Measurements from ENCODE around the gene IFT43.

The IFT43 gene

GRCh38 chr14:76085358-76085757 is 99.8 kb downstream of the IFT43 start:
- no peaks in the 10 kb centered on the region for H3K9me3 Mint-ChIP-seq
- no peaks in the 10 kb centered on the region for H3K36me3 Mint-ChIP-seq (ENCODE audit: low read depth)
- H3K4me1 Mint-ChIP-seq (ENCODE audit: low read depth): peaks cover 25% of the 10 kb centered on the region
- H3K4me3 Mint-ChIP-seq: no peak overlapping the region
- no peaks in the 10 kb centered on the region for H3K27me3 Mint-ChIP-seq
- no peak overlapping the region for H3K27ac Mint-ChIP-seq
- intact Hi-C loops (cut with micrococcal nuclease): no loop called here

- Mint-ChIP-seq H3K9me3 (no peaks in the 10 kb centered on the region), H3K36me3 (ENCODE audit: low read depth) (no peaks in the 10 kb centered on the region), H3K4me1 (ENCODE audit: low read depth) (peaks cover 14% of the 10 kb centered on the region), H3K27me3 (peaks cover 4% of the 10 kb centered on the region), H3K4me3 (no peak overlapping the region), H3K27ac (no peak overlapping the region)
- intact Hi-C loops (cut with micrococcal nuclease): no loop called here
Measured at GRCh38 chr14:76086636-76087035, 101.1 kb downstream of the IFT43 start.

- Mint-ChIP-seq H3K27ac (no peak overlapping the region), H3K36me3 (ENCODE audit: low read depth) (no peaks in the 10 kb centered on the region), H3K9me3 (no peaks in the 10 kb centered on the region), H3K27me3 (peaks cover 4% of the 10 kb centered on the region), H3K4me1 (ENCODE audit: low read depth) (no peaks in the 10 kb centered on the region), H3K4me3 (no peak overlapping the region)
- intact Hi-C loops (cut with micrococcal nuclease): no loop called here
Measured at GRCh38 chr14:76088326-76088725, 102.8 kb downstream of the IFT43 start.

- intact Hi-C loops (cut with micrococcal nuclease): no loop called here
- Mint-ChIP-seq H3K4me1 (ENCODE audit: low read depth) (no peaks in the 10 kb centered on the region), H3K27me3 (peaks cover 4% of the 10 kb centered on the region), H3K27ac (no peak overlapping the region), H3K4me3 (no peak overlapping the region), H3K9me3 (no peaks in the 10 kb centered on the region), H3K36me3 (ENCODE audit: low read depth) (no peaks in the 10 kb centered on the region)
Measured at GRCh38 chr14:76088771-76089571, 103.4 kb downstream of the IFT43 start.

GRCh38 chr14:76089575-76089974 is 104.0 kb downstream of the IFT43 start:
- H3K27me3 Mint-ChIP-seq: peaks cover 4% of the 10 kb centered on the region
- no peak overlapping the region for H3K27ac Mint-ChIP-seq
- no peaks in the 10 kb centered on the region for H3K4me1 Mint-ChIP-seq (ENCODE audit: low read depth)
- no peaks in the 10 kb centered on the region for H3K36me3 Mint-ChIP-seq (ENCODE audit: low read depth)
- no peak overlapping the region for H3K4me3 Mint-ChIP-seq
- no peaks in the 10 kb centered on the region for H3K9me3 Mint-ChIP-seq
- intact Hi-C loops (cut with micrococcal nuclease): no loop called here

GRCh38 chr14:76090616-76091391 is 105.2 kb downstream of the IFT43 start:
- H3K4me1 Mint-ChIP-seq (ENCODE audit: low read depth): no peaks in the 10 kb centered on the region

GRCh38 chr14:76093077-76093476 is 107.5 kb downstream of the IFT43 start:
- H3K27me3 Mint-ChIP-seq: peaks cover 4% of the 10 kb centered on the region
- no peak overlapping the region for H3K4me3 Mint-ChIP-seq
- no peak overlapping the region for H3K27ac Mint-ChIP-seq
- H3K36me3 Mint-ChIP-seq (ENCODE audit: low read depth): no peaks in the 10 kb centered on the region
- H3K4me1 Mint-ChIP-seq (ENCODE audit: low read depth): no peaks in the 10 kb centered on the region
- intact Hi-C loops (cut with micrococcal nuclease): no loop called here
- no peaks in the 10 kb centered on the region for H3K9me3 Mint-ChIP-seq

More at GRCh38 chr14:76090616-76091391, 105.2 kb downstream of the IFT43 start:
- Mint-ChIP-seq H3K36me3 (ENCODE audit: low read depth) (no peaks in the 10 kb centered on the region), H3K4me3 (no peak overlapping the region), H3K27ac (no peak overlapping the region), H3K9me3 (no peaks in the 10 kb centered on the region), H3K27me3 (peaks cover 4% of the 10 kb centered on the region)
- intact Hi-C loops (cut with micrococcal nuclease): no loop called here

GRCh38 chr14:76096257-76096656 is 110.7 kb downstream of the IFT43 start:
- Mint-ChIP-seq H3K27me3 (peaks cover 4% of the 10 kb centered on the region), H3K9me3 (no peaks in the 10 kb centered on the region), H3K4me1 (ENCODE audit: low read depth) (no peaks in the 10 kb centered on the region), H3K36me3 (ENCODE audit: low read depth) (no peaks in the 10 kb centered on the region), H3K27ac (no peak overlapping the region), H3K4me3 (no peak overlapping the region)
- intact Hi-C loops (cut with micrococcal nuclease): no loop called here

GRCh38 chr14:76097547-76097946 is 112.0 kb downstream of the IFT43 start:
- peaks cover 2% of the 10 kb centered on the region for H3K27me3 Mint-ChIP-seq
- no peaks in the 10 kb centered on the region for H3K9me3 Mint-ChIP-seq
- no peak overlapping the region for H3K27ac Mint-ChIP-seq
- intact Hi-C loops (cut with micrococcal nuclease): no loop called here
- no peak overlapping the region for H3K4me3 Mint-ChIP-seq
- no peaks in the 10 kb centered on the region for H3K36me3 Mint-ChIP-seq (ENCODE audit: low read depth)
- no peaks in the 10 kb centered on the region for H3K4me1 Mint-ChIP-seq (ENCODE audit: low read depth)

- peaks cover 2% of the 10 kb centered on the region for H3K27me3 Mint-ChIP-seq
- H3K36me3 Mint-ChIP-seq (ENCODE audit: low read depth): no peaks in the 10 kb centered on the region
- H3K4me1 Mint-ChIP-seq (ENCODE audit: low read depth): no peaks in the 10 kb centered on the region
- H3K9me3 Mint-ChIP-seq: no peaks in the 10 kb centered on the region
- no peak overlapping the region for H3K4me3 Mint-ChIP-seq
- no peak overlapping the region for H3K27ac Mint-ChIP-seq
- intact Hi-C loops (cut with micrococcal nuclease): no loop called here
Measured at GRCh38 chr14:76098047-76098446, 112.5 kb downstream of the IFT43 start.

GRCh38 chr14:76098916-76099675 is 113.5 kb downstream of the IFT43 start:
- Mint-ChIP-seq H3K4me3 (no peak overlapping the region), H3K27me3 (peaks cover 2% of the 10 kb centered on the region), H3K27ac (no peak overlapping the region), H3K4me1 (ENCODE audit: low read depth) (no peaks in the 10 kb centered on the region), H3K36me3 (ENCODE audit: low read depth) (no peaks in the 10 kb centered on the region), H3K9me3 (no peaks in the 10 kb centered on the region)
- intact Hi-C loops (cut with micrococcal nuclease): no loop called here

GRCh38 chr14:76100236-76100635 is 114.7 kb downstream of the IFT43 start:
- no peaks in the 10 kb centered on the region for H3K4me1 Mint-ChIP-seq (ENCODE audit: low read depth)
- intact Hi-C loops (cut with micrococcal nuclease): no loop called here
- H3K27ac Mint-ChIP-seq: no peak overlapping the region
- no peaks in the 10 kb centered on the region for H3K36me3 Mint-ChIP-seq (ENCODE audit: low read depth)
- H3K4me3 Mint-ChIP-seq: no peak overlapping the region
- H3K9me3 Mint-ChIP-seq: no peaks in the 10 kb centered on the region
- H3K27me3 Mint-ChIP-seq: peaks cover 5% of the 10 kb centered on the region

- Mint-ChIP-seq H3K4me3 (no peak overlapping the region), H3K27ac (no peak overlapping the region), H3K4me1 (ENCODE audit: low read depth) (no peaks in the 10 kb centered on the region), H3K27me3 (peaks cover 6% of the 10 kb centered on the region), H3K9me3 (no peaks in the 10 kb centered on the region), H3K36me3 (ENCODE audit: low read depth) (no peaks in the 10 kb centered on the region)
- intact Hi-C loops (cut with micrococcal nuclease): no loop called here
Measured at GRCh38 chr14:76101391-76102379, 116.1 kb downstream of the IFT43 start.

Data from dendritic cell treated with granulocyte-macrophage colony-stimulating factor and Interleukin-4, amounts not matched to agents 40 ng/mL and 50 ng/mL, for 4 days (primary cell).